DND-41 (cell line): ENCODE measurements around the gene JAZF1.
A peak's percentile ranks its signal among the peaks of the same experiment; 100 is the strongest.

Experiments
- ATAC-seq: fragments of 200-7000 bp; cut with Tn5 transposase; 3 replicates; pipeline ENCODE4 v1.9.1; 2021; ENCODE audit warnings: low read depth; ENCODE audit not compliant: insufficient read depth
- DNase-seq: peaks from one replicate; pipeline ENCODE4 v3.0.0-alpha.2; 2020
- H2AFZ ChIP-seq: 2 replicates; pipeline ENCODE4 v1.6.0; 2012; ENCODE audit warnings: low read depth, low read length
- H3K27ac ChIP-seq: 2 replicates; pipeline ENCODE4 v1.5.1; 2012; ENCODE audit warnings: low read length, inconsistent platforms
- H3K27me3 ChIP-seq: fragments of 200-600 bp; sonication (generic); 2 replicates; pipeline ENCODE4 v1.6.0; 2012; ENCODE audit warnings: low read length, mild to moderate bottlenecking, inconsistent platforms; ENCODE audit not compliant: insufficient read depth, poor library complexity
- H3K36me3 ChIP-seq: 2 replicates; pipeline ENCODE4 v1.5.1; 2012; ENCODE audit warnings: low read length, inconsistent platforms; ENCODE audit not compliant: insufficient read depth
- H3K4me1 ChIP-seq: 2 replicates; pipeline ENCODE4 v1.5.1; 2012; ENCODE audit warnings: mild to moderate bottlenecking, low read length; ENCODE audit not compliant: insufficient read depth
- H3K4me2 ChIP-seq: 2 replicates; pipeline ENCODE4 v1.6.0; 2012; ENCODE audit warnings: mild to moderate bottlenecking, moderate library complexity, low read length, inconsistent platforms; ENCODE audit not compliant: insufficient read depth
- H3K4me3 ChIP-seq, 2 experiments: fragments of 200-600 bp in 1 of 2; shearing (Covaris generic) in 1 of 2; 2 replicates each; pipeline ENCODE4 v1.5.1; 2012 to 2016; ENCODE audit warnings: inconsistent platforms in 2 of 2, low read length in 2 of 2, mild to moderate bottlenecking in 2 of 2, low read depth in 1 of 2, moderate library complexity in 1 of 2
- H3K79me2 ChIP-seq: 2 replicates; pipeline ENCODE4 v1.6.0; 2012; ENCODE audit warnings: low read length, inconsistent platforms; ENCODE audit not compliant: insufficient read depth
- H3K9ac ChIP-seq: 2 replicates; pipeline ENCODE4 v1.6.0; 2012; ENCODE audit warnings: low read depth, mild to moderate bottlenecking, inconsistent platforms, low read length, moderate library complexity
- H3K9me3 ChIP-seq: 2 replicates; pipeline ENCODE4 v1.5.1; 2012; ENCODE audit warnings: low read length, moderate library complexity, mild to moderate bottlenecking, inconsistent platforms; ENCODE audit not compliant: insufficient read depth, severe bottlenecking
- H4K20me1 ChIP-seq: 2 replicates; pipeline ENCODE4 v1.6.0; 2012; ENCODE audit warnings: low read length; ENCODE audit not compliant: insufficient read depth
- EZH2 ChIP-seq: IDR thresholded peaks from 3 replicates; pipeline ENCODE4 v1.6.1; 2012; ENCODE audit warnings: borderline replicate concordance, low read depth, mild to moderate bottlenecking, moderate library complexity, low read length, inconsistent platforms; ENCODE audit not compliant: severe bottlenecking
- TF ChIP-seq, protein P1 (sequence below): IDR thresholded peaks from 2 replicates; pipeline ENCODE4 v1.5.1; 2012; ENCODE audit warnings: borderline replicate concordance, low read length, moderate library complexity, mild to moderate bottlenecking; ENCODE audit not compliant: poor library complexity, severe bottlenecking; ENCODE audit errors: extremely low read depth

JAZF1 gene

DNA sequence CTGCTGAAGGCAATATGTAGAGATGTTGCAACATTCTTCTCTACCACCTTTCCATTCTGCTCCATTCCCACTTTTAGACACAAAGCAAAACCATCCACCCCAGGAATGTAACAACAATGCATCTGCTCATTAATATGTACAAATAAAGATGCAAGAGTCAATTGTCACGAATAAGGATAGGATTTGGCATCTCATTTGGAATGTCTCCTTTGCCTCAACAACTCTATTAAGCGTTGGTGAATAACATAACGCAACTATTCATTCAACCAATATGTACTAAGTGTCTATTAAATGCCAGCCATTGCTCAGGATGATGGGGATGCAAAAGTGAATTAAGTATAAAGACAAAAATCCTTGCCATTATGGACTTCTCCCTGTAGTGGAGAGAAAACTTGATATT lies 152.1 kb downstream of the JAZF1 start:
- no peak overlapping the region for H3K27ac ChIP-seq
- no peaks in the 10 kb centered on the region for H3K36me3 ChIP-seq
- no peaks in the 10 kb centered on the region for H3K4me1 ChIP-seq
- H3K9ac ChIP-seq: no peak overlapping the region
- H3K9me3 ChIP-seq: no peaks in the 10 kb centered on the region
- no peak overlapping the region for H3K4me3 ChIP-seq
- H3K27me3 ChIP-seq: no peaks in the 10 kb centered on the region
- no peaks in the 10 kb centered on the region for H3K79me2 ChIP-seq
- TF ChIP-seq, protein P1, sequence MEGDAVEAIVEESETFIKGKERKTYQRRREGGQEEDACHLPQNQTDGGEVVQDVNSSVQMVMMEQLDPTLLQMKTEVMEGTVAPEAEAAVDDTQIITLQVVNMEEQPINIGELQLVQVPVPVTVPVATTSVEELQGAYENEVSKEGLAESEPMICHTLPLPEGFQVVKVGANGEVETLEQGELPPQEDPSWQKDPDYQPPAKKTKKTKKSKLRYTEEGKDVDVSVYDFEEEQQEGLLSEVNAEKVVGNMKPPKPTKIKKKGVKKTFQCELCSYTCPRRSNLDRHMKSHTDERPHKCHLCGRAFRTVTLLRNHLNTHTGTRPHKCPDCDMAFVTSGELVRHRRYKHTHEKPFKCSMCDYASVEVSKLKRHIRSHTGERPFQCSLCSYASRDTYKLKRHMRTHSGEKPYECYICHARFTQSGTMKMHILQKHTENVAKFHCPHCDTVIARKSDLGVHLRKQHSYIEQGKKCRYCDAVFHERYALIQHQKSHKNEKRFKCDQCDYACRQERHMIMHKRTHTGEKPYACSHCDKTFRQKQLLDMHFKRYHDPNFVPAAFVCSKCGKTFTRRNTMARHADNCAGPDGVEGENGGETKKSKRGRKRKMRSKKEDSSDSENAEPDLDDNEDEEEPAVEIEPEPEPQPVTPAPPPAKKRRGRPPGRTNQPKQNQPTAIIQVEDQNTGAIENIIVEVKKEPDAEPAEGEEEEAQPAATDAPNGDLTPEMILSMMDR: no peak
- no peak for TF ChIP-seq EZH2
- no peak overlapping the region for H2AFZ ChIP-seq
- H3K4me2 ChIP-seq: no peak overlapping the region
- DNase-seq (no peak), ATAC-seq (no peak)
- peaks cover 2% of the 10 kb centered on the region; the same call in 1 of the 2 replicates for H4K20me1 ChIP-seq

DNA sequence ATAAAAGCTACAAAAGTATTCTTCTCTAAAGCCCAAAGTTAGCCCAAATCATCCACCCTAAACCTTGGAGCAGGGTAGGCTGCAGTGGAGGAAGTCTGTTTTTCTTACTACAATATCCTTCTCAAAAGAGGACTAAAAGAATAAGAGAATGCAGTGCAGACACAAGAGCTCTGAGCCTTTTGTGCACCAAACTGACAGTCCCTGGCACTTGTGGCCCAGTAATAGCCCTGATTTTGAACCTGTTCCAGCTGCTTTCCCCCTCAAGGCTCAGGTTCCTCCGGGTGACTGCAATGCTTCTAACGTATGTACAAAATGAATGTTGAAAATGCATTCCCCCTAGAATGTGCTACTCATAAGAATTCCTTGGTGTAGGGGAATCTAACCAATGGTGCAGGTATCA lies 154.4 kb downstream of the JAZF1 start:
- no peaks in the 10 kb centered on the region for H3K36me3 ChIP-seq
- H3K27ac ChIP-seq: no peak overlapping the region
- H3K9me3 ChIP-seq: no peaks in the 10 kb centered on the region
- no peak overlapping the region for H3K9ac ChIP-seq
- DNase-seq (no peak), ATAC-seq (no peak)
- no peak overlapping the region for H3K4me3 ChIP-seq
- H3K27me3 ChIP-seq: no peaks in the 10 kb centered on the region
- H3K4me1 ChIP-seq: no peaks in the 10 kb centered on the region
- TF ChIP-seq, protein P1: no peak
- no peak for TF ChIP-seq EZH2
- H4K20me1 ChIP-seq: no peaks in the 10 kb centered on the region
- H3K79me2 ChIP-seq: no peaks in the 10 kb centered on the region
- no peak overlapping the region for H2AFZ ChIP-seq
- H3K4me2 ChIP-seq: no peak overlapping the region

DNA sequence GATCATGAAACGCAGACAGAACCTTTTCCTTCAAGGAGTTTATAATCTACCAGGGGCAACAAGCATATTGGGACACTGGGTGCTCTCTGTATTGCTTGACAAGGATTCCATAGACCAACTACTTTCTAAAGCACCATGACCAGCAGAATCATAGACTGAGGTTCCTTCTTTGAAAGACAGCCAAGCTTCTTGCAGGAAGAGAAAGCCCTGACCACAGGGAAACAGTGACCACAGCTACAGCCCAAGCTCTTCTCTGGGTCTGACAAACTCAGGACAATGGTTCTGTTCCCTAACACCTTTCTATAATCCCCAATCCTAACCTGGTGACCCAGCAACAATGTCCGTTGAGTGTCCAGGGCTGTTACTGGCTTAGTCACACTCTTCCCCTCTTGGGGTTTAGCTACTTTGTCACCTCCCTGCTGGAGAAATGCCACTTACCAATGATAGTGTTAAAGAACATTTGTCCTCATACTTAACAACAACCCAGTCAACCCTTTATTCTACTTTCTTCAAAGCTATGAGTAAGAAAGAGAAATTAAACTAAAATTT lies 155.7 kb downstream of the JAZF1 start:
- H3K36me3 ChIP-seq: no peaks in the 10 kb centered on the region
- no peak for DNase-seq
- no peak for ATAC-seq
- H3K4me2 ChIP-seq: no peak overlapping the region
- H4K20me1 ChIP-seq: no peaks in the 10 kb centered on the region
- H3K9me3 ChIP-seq: no peaks in the 10 kb centered on the region
- H3K27me3 ChIP-seq: no peaks in the 10 kb centered on the region
- no peak overlapping the region for H3K27ac ChIP-seq
- no peak overlapping the region for H2AFZ ChIP-seq
- TF ChIP-seq, protein P1: no peak
- TF ChIP-seq EZH2: no peak
- H3K9ac ChIP-seq: no peak overlapping the region
- H3K79me2 ChIP-seq: no peaks in the 10 kb centered on the region
- no peaks in the 10 kb centered on the region for H3K4me1 ChIP-seq
- no peak overlapping the region for H3K4me3 ChIP-seq

DNA sequence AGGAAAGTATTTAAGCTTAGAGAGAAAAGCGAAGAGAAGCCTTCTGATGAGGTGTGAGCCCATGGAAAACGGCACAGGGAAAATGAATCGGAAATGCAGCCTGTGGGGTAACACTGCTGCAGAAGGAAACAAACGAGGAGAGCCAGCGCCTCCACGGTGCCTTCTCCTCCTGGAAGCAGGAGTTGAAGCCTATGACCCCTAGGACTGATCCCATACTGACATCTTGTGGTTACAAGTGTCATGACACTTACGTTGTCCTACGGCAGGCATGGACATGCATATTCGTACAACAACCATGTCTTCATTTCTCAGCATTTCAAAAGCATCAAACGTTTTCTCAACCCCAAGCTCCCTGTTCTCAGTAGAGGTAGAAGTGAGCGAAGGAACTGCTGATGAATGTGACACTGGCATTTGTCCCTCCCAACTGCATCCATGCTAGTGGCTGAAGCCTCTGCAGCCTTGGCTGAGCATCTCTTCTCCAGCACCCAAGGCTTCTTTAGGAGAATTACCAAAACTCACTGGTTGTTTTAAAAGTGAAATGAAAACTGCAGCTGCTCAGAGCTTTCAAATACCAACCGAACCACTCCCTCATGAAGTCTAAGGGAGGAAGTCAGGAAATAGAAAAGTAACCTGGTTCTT lies 160.2 kb downstream of the JAZF1 start:
- H3K4me1 ChIP-seq: no peaks in the 10 kb centered on the region
- H3K27ac ChIP-seq: no peak overlapping the region
- H3K36me3 ChIP-seq: no peaks in the 10 kb centered on the region
- no peak overlapping the region for H3K4me3 ChIP-seq
- H3K9ac ChIP-seq: no peak overlapping the region
- no peaks in the 10 kb centered on the region for H4K20me1 ChIP-seq
- no peak overlapping the region for H2AFZ ChIP-seq
- DNase-seq (peak; percentile 53), ATAC-seq (peak; percentile 97)
- no peaks in the 10 kb centered on the region for H3K79me2 ChIP-seq
- no peaks in the 10 kb centered on the region for H3K27me3 ChIP-seq
- no peaks in the 10 kb centered on the region for H3K9me3 ChIP-seq
- H3K4me2 ChIP-seq: no peak overlapping the region
- TF ChIP-seq EZH2: no peak
- TF ChIP-seq, protein P1: peak; percentile 94
